Liver (tissue), 9 donors: ENCODE results near the gene ITGAE. TPM values are rescaled to one million over a fixed set of nuclear protein-coding genes. Genes with fewer than 3 reads are reported as not detected.

ENCODE experiments used
- DNase-seq: peaks from one replicate; pipeline ENCODE4 v3.0.0-alpha.2; 2017; ENCODE audit warnings: low spot score
- H3K27ac ChIP-seq, 2 donors: one replicate each; pipeline ENCODE4 v1.7.0; 2013; ENCODE audit warnings: inconsistent platforms in 2 of 2, low read length in 2 of 2, control low read depth in 1 of 2, low read depth in 1 of 2, mild to moderate bottlenecking in 1 of 2
- H3K27me3 ChIP-seq, 4 donors: one replicate each; pipeline versions ENCODE4 v1.6.1 to v1.7.0; 2013; ENCODE audit warnings: low read length in 3 of 4, inconsistent platforms in 1 of 4, mild to moderate bottlenecking in 1 of 4, moderate library complexity in 1 of 4; ENCODE audit not compliant: control insufficient read depth in 4 of 4, insufficient read depth in 4 of 4
- H3K36me3 ChIP-seq, 4 donors: one replicate each; pipeline versions ENCODE4 v1.6.1 to v1.7.0; 2013; ENCODE audit warnings: low read length in 3 of 4, mild to moderate bottlenecking in 3 of 4, low read depth in 1 of 4, moderate library complexity in 1 of 4; ENCODE audit not compliant: control insufficient read depth in 4 of 4, insufficient read depth in 3 of 4
- H3K4me1 ChIP-seq, 4 donors: one replicate each; pipeline versions ENCODE4 v1.6.1 to v1.7.0; 2013; ENCODE audit warnings: low read length in 3 of 4, mild to moderate bottlenecking in 3 of 4, moderate library complexity in 1 of 4; ENCODE audit not compliant: control insufficient read depth in 4 of 4, insufficient read depth in 4 of 4
- H3K4me3 ChIP-seq, 3 donors: one replicate each; pipeline versions ENCODE4 v1.6.1 to v1.7.0; 2013; ENCODE audit warnings: low read length in 3 of 3, control low read depth in 1 of 3, low read depth in 1 of 3, mild to moderate bottlenecking in 1 of 3
- H3K9ac ChIP-seq, 2 donors: one replicate each; pipeline ENCODE4 v1.7.0; 2013; ENCODE audit warnings: low read length in 2 of 2, mild to moderate bottlenecking in 2 of 2, moderate library complexity in 2 of 2, control low read depth in 1 of 2, low read depth in 1 of 2
- H3K9me3 ChIP-seq, 4 donors: one replicate each; pipeline versions ENCODE4 v1.6.1 to v1.7.0; 2013; ENCODE audit warnings: low read length in 3 of 4; ENCODE audit not compliant: control insufficient read depth in 4 of 4
- CTCF ChIP-seq: fragments of 150-350 bp; IDR thresholded peaks from 2 replicates; pipeline ENCODE4 v1.5.1; 2017; ENCODE audit warnings: improper control_type of control experiment, low read depth, low read length; ENCODE audit not compliant: missing input control
- FOXA1 ChIP-seq: IDR thresholded peaks from 2 replicates; pipeline ENCODE4 v1.6.1; 2016; ENCODE audit warnings: antibody characterized with exemption
- FOXA2 ChIP-seq: IDR thresholded peaks from 2 replicates; pipeline ENCODE4 v1.6.1; 2016; ENCODE audit warnings: antibody characterized with exemption
- HNF4A ChIP-seq, 2 donors: conservative IDR thresholded peaks; 2 replicates each; pipeline ENCODE4 v1.6.1; 2016; ENCODE audit warnings: antibody characterized with exemption in 2 of 2, mild to moderate bottlenecking in 2 of 2
- HNF4G ChIP-seq: IDR thresholded peaks from 2 replicates; pipeline ENCODE4 v1.6.1; 2016; ENCODE audit warnings: antibody characterized with exemption
- JUND ChIP-seq, 2 donors: IDR thresholded peaks; 2 replicates each; pipeline ENCODE4 v1.6.1; 2016; ENCODE audit warnings: antibody characterized with exemption in 2 of 2
- MAX ChIP-seq: IDR thresholded peaks from 2 replicates; pipeline ENCODE4 v1.6.1; 2016; ENCODE audit warnings: antibody characterized with exemption
- NR2F2 ChIP-seq: IDR thresholded peaks from 2 replicates; pipeline ENCODE4 v1.6.1; 2016; ENCODE audit warnings: antibody characterized with exemption
- REST ChIP-seq: IDR thresholded peaks from 2 replicates; pipeline ENCODE4 v1.6.1; 2016; ENCODE audit warnings: antibody characterized with exemption, mild to moderate bottlenecking
- RXRA ChIP-seq, 2 donors: IDR thresholded peaks; 2 replicates each; pipeline ENCODE4 v1.6.1; 2017 to 2018; ENCODE audit warnings: antibody characterized with exemption in 2 of 2, mild to moderate bottlenecking in 1 of 2
- TAF1 ChIP-seq: conservative IDR thresholded peaks from 2 replicates; pipeline ENCODE4 v1.6.1; 2016; ENCODE audit warnings: antibody characterized with exemption, mild to moderate bottlenecking
- YY1 ChIP-seq: IDR thresholded peaks from 2 replicates; pipeline ENCODE4 v1.6.1; 2016; ENCODE audit warnings: antibody characterized with exemption, mild to moderate bottlenecking
- ZBTB33 ChIP-seq: IDR thresholded peaks from 2 replicates; pipeline ENCODE4 v1.6.1; 2016; ENCODE audit warnings: antibody characterized with exemption
- WGBS: extraction: QIAGEN DNeasy Blood & Tissue Kit; methylation state at CpG from one replicate; pipeline ENCODE4 v1.1.7; 2013; 5-methylcytosine and 5-hydroxymethylcytosine counted together
- polyA plus RNA-seq, 2 donors: library from polyadenylated mRNA; stranded (reverse) in 1 of 2; unstranded in 1 of 2; fragments of 200-250 nt in 1 of 2; fragments of >200 nt in 1 of 2; fragmentation: Nextera tagmentation in 1 of 2; extraction: Ambion mirVana in 1 of 2; gene quantifications; one replicate each; pipeline versions ENCODE4 v1.2.1 to v1.2.3, GENCODE V29; 2013 to 2015
- total RNA-seq, 2 donors: library from RNA; depleted of rRNA; stranded (reverse); fragments of >200 nt; gene quantifications; one replicate each; pipeline ENCODE4 v1.2.3, GENCODE V29; 2014
- donor health status: healthy.
- donor health status: healthy.
- donor health status: healthy.
- donor health status: healthy.
- donor health status: healthy.

ITGAE gene
- total and polyA plus RNA-seq, 4 donors: 6.5 to 17.7 (median 12.1) TPM

GRCh38 chr17:3695723-3696411 is 105.1 kb downstream of the ITGAE start, which contains the start of gene P2RX5:
TSS of gene P2RX5 (minus strand) at chr17:3696155. CDS start at chr17:3696005, 150 bp downstream.
- H3K4me3 ChIP-seq: peak within 1 kb of the TSS in 2 of 3 donors; percentile 54 to 63
- 2% methylated on average over 65 of the region's 65 CpGs for WGBS
- peaks cover 4 to 10% (median 10%) of the 10 kb centered on the region in 4 donors for H3K4me1 ChIP-seq
- no peak within 1 kb of the TSS for H3K27ac ChIP-seq
- H3K27me3 ChIP-seq: no peaks in the 10 kb centered on the region
- H3K9me3 ChIP-seq: peaks cover 0 to 10% (median 5%) of the 10 kb centered on the region in 4 donors
- no peak within 1 kb of the TSS for H3K9ac ChIP-seq
- TF ChIP-seq REST: peak; percentile 76
- no peak for TF ChIP-seq MAX
- DNase-seq: no peak
- no peaks in the 10 kb centered on the region for H3K36me3 ChIP-seq

GRCh38 chr17:3695129-3695722 is 105.8 kb downstream of the ITGAE start:
- 24% methylated on average over 17 of the region's 17 CpGs for WGBS
- no peak for DNase-seq
- TF ChIP-seq REST (no peak), HNF4G (no peak), TAF1 (no peak), JUND (IDR thresholded peaks at IDR 0.05) (no peak), NR2F2 (no peak), FOXA1 (no peak), HNF4A (conservative IDR thresholded peaks at IDR 0.05) (no peak), FOXA2 (no peak), ZBTB33 (no peak), RXRA (IDR thresholded peaks at IDR 0.05) (no peak), CTCF (no peak), YY1 (no peak)
- H3K4me1 ChIP-seq: peaks cover 4 to 10% (median 10%) of the 10 kb centered on the region in 4 donors
- H3K27ac ChIP-seq: no peak overlapping the region
- peaks cover 0 to 10% (median 5%) of the 10 kb centered on the region in 4 donors for H3K9me3 ChIP-seq
- H3K4me3 ChIP-seq: peak overlapping the region in 2 of 3 donors; percentile 54 to 63
- H3K9ac ChIP-seq: no peak overlapping the region
- H3K36me3 ChIP-seq: no peaks in the 10 kb centered on the region
- H3K27me3 ChIP-seq: no peaks in the 10 kb centered on the region
